NB4 (cell line): Measurements from ENCODE around the gene MAST4.

Source experiments
- DNase-seq: peaks from one replicate; pipeline ENCODE4 v3.0.0; 2010; ENCODE audit warnings: low read depth
- H3K4me3 ChIP-seq: one replicate; pipeline ENCODE4 v1.5.1; 2011; ENCODE audit warnings: mild to moderate bottlenecking, low read depth, low read length, moderate library complexity
- CTCF ChIP-seq: IDR thresholded peaks from one replicate; pipeline ENCODE4 v1.5.1; 2012; ENCODE audit warnings: low read depth, low read length
- MYC ChIP-seq: IDR thresholded peaks from 2 replicates; pipeline ENCODE4 v1.6.1; 2011; ENCODE audit warnings: low read depth, low read length
- POLR2A ChIP-seq: IDR thresholded peaks from 2 replicates; pipeline ENCODE4 v1.6.1; 2011; ENCODE audit warnings: mild to moderate bottlenecking; ENCODE audit not compliant: insufficient read length; ENCODE audit errors: extremely low read depth
- TF ChIP-seq, protein P1 (sequence below): IDR thresholded peaks from 2 replicates; pipeline ENCODE4 v1.6.1; 2011; ENCODE audit warnings: low read depth, low read length

Gene MAST4

DNA sequence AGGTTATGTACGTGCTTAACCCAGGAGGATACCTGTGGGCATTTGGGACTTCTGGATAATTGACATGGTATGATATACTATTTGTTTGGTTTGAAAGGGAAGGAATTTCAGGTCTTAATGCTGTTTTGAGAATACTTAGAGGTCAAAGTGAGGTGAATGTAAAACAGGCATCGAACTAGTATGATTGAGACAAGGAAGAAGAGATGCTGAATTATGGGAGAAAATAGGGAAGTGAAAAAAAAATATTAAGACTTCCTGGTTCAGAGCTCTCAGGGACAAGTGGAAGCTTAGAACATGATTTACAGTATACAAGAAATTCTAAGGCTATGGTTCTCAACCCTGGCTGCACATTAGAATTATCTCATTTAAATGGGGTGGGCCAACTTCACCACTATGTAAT lies 485.1 kb downstream of the MAST4 start:
- no peak for TF ChIP-seq CTCF
- TF ChIP-seq, protein P1, sequence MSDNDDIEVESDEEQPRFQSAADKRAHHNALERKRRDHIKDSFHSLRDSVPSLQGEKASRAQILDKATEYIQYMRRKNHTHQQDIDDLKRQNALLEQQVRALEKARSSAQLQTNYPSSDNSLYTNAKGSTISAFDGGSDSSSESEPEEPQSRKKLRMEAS: no peak
- no peak for TF ChIP-seq POLR2A
- TF ChIP-seq MYC: no peak
- H3K4me3 ChIP-seq: no peak overlapping the region
- no peak for DNase-seq

GRCh38 chr5:67082941-67083340 lies 486.7 kb downstream of the MAST4 start:
- no peak for DNase-seq
- TF ChIP-seq POLR2A (no peak), MYC (no peak), CTCF (no peak)
- TF ChIP-seq, protein P1: no peak
- H3K4me3 ChIP-seq: no peak overlapping the region

DNA sequence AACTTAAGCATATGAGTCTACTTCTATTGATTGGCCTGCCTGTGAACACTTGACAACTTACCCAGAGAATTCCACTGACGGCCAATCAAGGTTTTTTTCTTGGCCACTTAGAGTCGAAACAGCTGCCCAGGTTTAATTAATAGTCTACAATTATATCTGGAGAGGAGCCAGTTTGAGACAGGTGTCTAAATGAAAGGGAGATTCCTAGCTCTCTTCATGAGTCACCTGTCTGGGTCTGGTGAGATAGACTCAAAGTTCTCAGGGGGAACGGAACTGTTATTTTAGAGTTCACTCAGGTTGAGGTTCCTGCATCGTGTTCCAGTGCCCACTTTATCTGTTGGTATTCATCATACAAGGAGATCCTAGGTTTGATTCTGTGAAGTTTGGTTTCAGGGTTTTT lies 489.4 kb downstream of the MAST4 start:
- DNase-seq: no peak

DNA sequence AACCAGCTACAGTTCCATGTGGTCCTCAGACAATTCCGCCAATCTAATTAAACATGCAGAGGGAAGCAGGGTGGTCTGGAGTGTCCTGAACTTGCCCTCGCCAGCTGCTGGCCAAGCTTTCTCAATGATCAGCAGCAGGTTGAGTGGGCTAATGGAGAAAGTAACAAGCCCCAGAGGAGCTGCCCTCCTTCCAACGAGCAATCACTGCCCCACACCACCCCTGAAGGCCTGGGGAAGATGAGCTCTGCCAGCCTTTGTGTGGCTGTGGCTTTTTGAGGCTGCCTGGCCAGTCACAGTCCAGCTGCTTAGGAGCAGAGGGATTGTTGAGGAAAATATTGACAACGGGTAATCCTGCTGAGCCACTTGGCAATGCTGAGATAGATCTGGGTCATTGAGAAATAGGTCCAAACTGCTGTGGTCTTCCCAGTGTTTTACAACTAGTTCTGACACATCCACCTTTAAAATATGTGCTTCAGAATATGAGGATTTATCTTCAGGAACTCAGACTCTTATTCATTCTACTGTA lies 493.1 kb downstream of the MAST4 start:
- TF ChIP-seq CTCF (no peak), POLR2A (no peak), MYC (no peak)
- TF ChIP-seq, protein P1: no peak
- no peak for DNase-seq
- H3K4me3 ChIP-seq: no peak overlapping the region

More for the DNA sequence above, 489.4 kb downstream of the MAST4 start:
- no peak overlapping the region for H3K4me3 ChIP-seq
- TF ChIP-seq MYC (no peak), POLR2A (no peak)
- TF ChIP-seq, protein P1: no peak

DNA sequence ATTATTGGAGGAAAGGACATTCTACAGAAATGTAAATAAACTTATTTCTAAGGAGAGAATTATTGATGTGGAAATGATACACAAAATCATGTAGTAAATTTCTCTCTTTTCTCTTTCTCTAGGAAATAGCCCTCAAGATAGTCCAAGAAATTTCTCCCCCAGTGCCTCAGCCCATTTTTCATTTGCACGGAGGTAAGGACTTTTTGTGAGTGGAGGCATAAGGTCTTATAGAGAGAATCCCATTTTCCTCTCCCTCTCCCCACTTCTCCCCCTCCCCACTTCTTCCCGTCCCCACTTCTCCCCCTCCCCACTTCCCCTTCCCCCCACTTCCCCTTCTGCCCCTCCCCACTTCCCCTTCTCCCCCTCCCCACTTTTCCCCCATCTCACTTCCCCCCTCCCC lies 493.8 kb downstream of the MAST4 start:
- DNase-seq: no peak
- H3K4me3 ChIP-seq: no peak overlapping the region
- no peak for TF ChIP-seq CTCF
- no peak for TF ChIP-seq MYC
- no peak for TF ChIP-seq POLR2A
- TF ChIP-seq, protein P1: no peak

DNA sequence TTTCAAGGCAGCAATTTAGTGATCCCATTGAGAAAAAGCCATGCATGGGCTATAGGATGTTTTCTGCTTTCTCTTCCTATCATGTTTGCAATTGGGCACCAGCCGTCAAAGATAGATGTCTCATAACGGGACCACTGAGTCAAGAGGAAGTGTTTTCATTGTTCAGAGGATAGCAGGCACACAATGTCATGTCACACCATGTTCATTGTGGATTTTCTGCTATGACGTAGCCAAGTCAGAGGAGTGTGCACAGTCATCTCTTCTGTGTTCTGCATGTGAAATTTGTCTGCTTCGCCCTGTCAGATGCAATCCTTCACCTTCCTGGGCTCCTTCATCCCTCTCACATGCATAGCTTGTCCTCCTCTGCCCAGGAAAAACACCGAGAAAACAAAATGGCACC lies 494.4 kb downstream of the MAST4 start:
- H3K4me3 ChIP-seq: no peak overlapping the region
- TF ChIP-seq CTCF: no peak
- TF ChIP-seq, protein P1: no peak
- TF ChIP-seq MYC: no peak
- TF ChIP-seq POLR2A: no peak
- DNase-seq: no peak
